PFSK-1 (cell line): Measurements from ENCODE around the gene C21orf58.

ENCODE experiments used
- FOXP2 ChIP-seq: optimal IDR thresholded peaks from 2 replicates; pipeline ENCODE3; 2011; ENCODE audit warnings: borderline replicate concordance, control low read depth, inconsistent platforms; ENCODE audit not compliant: insufficient read depth; ENCODE audit errors: extremely low read length, extremely low read depth
- POLR2AphosphoS5 ChIP-seq: IDR thresholded peaks from 2 replicates; pipeline ENCODE4 v1.6.1; 2012; ENCODE audit warnings: low read depth, mild to moderate bottlenecking, control low read depth, low read length, moderate library complexity
- REST ChIP-seq, 2 experiments: IDR thresholded peaks; 2 replicates each; pipeline versions ENCODE4 v1.6.1 to v1.8.0; 2011 to 2012; ENCODE audit warnings: low read depth in 2 of 2, low read length in 2 of 2, control low read depth in 1 of 2, inconsistent platforms in 1 of 2, mild to moderate bottlenecking in 1 of 2, moderate library complexity in 1 of 2; ENCODE audit not compliant: insufficient read depth in 1 of 2
- SIN3A ChIP-seq: IDR thresholded peaks from 2 replicates; pipeline ENCODE4 v1.6.1; 2012; ENCODE audit warnings: mild to moderate bottlenecking, low read length, moderate library complexity, borderline replicate concordance; ENCODE audit not compliant: insufficient read depth
- TAF1 ChIP-seq: IDR thresholded peaks from 2 replicates; pipeline ENCODE4 v1.6.1; 2012; ENCODE audit warnings: low read length, control low read depth, borderline replicate concordance; ENCODE audit not compliant: insufficient read depth

- TF ChIP-seq POLR2AphosphoS5 (no peak), TAF1 (no peak), REST (IDR thresholded peaks at IDR 0.05; ENCODE audit: insufficient read depth in 1 of 2, low read depth in 2 of 2, low read length in 2 of 2) (no peak), SIN3A (no peak), FOXP2 (no peak)
Observed at GRCh38 chr21:46274797-46275390, 48.8 kb downstream of the C21orf58 start.
